ENCODE measurements around the gene CPA5. TPM values are rescaled to one million over a fixed set of nuclear protein-coding genes. Genes with fewer than 3 reads are reported as not detected.

CPA5 gene
- total and polyA plus RNA-seq, 2 of the 8 experiments (the other 6 are each of a cell fraction or from before 2014, with no cell fraction given) = 0.12 TPM; not detected in 1

- TF ChIP-seq CHD7 (IDR thresholded peaks at IDR 0.05; ENCODE audit: insufficient replicate concordance, low read length) (no peak), EGR1 (IDR thresholded peaks at IDR 0.05; ENCODE audit: borderline replicate concordance, low read depth, low read length) (no peak), MAX (IDR thresholded peaks at IDR 0.05) (peak; percentile 29; the same call in 1 of the 2 replicates), MAFK (IDR thresholded peaks at IDR 0.05; ENCODE audit: low read depth, low read length) (no peak), ATF3 (IDR thresholded peaks at IDR 0.05; ENCODE audit: insufficient read depth, low read depth, low read length) (no peak), SIN3A (conservative IDR thresholded peaks at IDR 0.05 in 1 of 2, IDR thresholded peaks at IDR 0.05 in 1 of 2; ENCODE audit: low read depth in 1 of 2, low read length in 2 of 2) (peak; percentile 98 to 99)
Observed at GRCh38 chr7:130356121-130356875, 11.7 kb downstream of the CPA5 start (continued).

All from H1 (cell line).